Measurements from ENCODE around the gene ACAD9. TPM values are rescaled to one million over a fixed set of nuclear protein-coding genes. Genes with fewer than 3 reads are reported as not detected.
"Not testable (repeated sequence)": the region's sequence is repeated elsewhere in the genome, so short reads cannot be mapped to it uniquely, and the experiment has no call there.

Gene ACAD9
- total RNA-seq, 1 donor from 2014 or later: 44.1 TPM

DNA sequence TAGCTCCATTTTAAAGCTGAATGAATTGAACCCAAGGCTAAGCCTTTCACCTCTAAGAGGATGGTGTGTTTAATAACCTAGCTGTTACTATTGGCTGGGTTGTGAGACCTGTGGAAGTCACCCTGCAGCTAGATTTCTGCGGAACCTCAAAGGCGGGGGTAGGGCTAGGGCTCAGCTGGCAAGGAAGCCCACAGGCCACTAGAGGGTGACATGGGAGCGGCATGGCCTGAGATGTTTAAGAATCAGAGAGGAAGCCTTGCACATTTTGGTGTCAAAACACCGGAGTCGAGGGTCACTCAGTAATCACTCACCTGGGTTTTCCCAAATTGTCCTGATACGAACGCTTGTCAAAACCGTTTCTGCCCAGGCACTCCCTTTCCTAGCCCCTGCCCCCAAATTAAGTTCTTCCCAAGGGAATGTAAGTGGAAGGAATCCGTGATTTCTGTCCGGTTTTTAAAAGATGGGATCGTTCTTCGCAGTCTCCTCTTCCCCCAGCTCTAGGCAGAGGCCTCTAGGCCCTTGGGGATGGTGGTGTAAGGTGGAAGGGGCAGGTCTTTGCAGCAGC, 3.8 kb upstream of the ACAD9 start:
- DNase-seq: peak; percentile 67
- TF ChIP-seq, protein P1, sequence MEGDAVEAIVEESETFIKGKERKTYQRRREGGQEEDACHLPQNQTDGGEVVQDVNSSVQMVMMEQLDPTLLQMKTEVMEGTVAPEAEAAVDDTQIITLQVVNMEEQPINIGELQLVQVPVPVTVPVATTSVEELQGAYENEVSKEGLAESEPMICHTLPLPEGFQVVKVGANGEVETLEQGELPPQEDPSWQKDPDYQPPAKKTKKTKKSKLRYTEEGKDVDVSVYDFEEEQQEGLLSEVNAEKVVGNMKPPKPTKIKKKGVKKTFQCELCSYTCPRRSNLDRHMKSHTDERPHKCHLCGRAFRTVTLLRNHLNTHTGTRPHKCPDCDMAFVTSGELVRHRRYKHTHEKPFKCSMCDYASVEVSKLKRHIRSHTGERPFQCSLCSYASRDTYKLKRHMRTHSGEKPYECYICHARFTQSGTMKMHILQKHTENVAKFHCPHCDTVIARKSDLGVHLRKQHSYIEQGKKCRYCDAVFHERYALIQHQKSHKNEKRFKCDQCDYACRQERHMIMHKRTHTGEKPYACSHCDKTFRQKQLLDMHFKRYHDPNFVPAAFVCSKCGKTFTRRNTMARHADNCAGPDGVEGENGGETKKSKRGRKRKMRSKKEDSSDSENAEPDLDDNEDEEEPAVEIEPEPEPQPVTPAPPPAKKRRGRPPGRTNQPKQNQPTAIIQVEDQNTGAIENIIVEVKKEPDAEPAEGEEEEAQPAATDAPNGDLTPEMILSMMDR (IDR thresholded peaks at IDR 0.05; ENCODE audit: partially characterized antibody, unreplicated experiment): peak; percentile 29
- peak overlapping the region; percentile 78 for H3K27ac Mint-ChIP-seq (ENCODE audit: unreplicated experiment)
- peaks cover 14% of the 10 kb centered on the region for H3K27me3 Mint-ChIP-seq (ENCODE audit: unreplicated experiment)
- H3K36me3 Mint-ChIP-seq (ENCODE audit: unreplicated experiment): no peaks in the 10 kb centered on the region
- peak overlapping the region; percentile 60 for H3K4me3 Mint-ChIP-seq (ENCODE audit: unreplicated experiment)
- H3K4me1 Mint-ChIP-seq (ENCODE audit: low read depth, unreplicated experiment): peaks cover 39% of the 10 kb centered on the region
- peaks cover 29% of the 10 kb centered on the region for H3K9me3 Mint-ChIP-seq (ENCODE audit: unreplicated experiment)

DNA sequence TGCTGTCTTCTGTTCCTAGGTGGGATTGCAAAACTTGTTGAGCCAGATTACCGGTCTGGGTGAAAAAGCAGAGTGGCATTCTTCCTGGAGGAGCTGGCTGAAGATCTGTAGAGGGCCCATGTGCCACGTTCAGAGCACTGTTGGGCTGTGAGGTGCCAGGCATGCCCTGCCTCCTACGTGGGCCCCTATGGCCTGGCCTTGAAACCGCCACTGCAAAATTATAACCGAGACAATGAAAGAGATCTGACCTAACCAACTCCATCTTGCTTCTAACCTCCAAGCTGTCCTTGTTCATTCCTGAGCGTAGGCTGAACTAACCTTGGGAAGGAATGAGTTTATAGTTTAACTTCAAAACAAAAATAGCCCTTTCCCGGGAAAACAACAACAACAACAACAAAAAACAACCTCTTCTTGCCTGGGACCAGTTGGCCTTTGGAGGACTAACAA, 1.4 kb upstream of the ACAD9 start:
- Mint-ChIP-seq H3K4me1 (ENCODE audit: low read depth, unreplicated experiment) (peaks cover 49% of the 10 kb centered on the region), H3K4me3 (ENCODE audit: unreplicated experiment) (peak overlapping the region; percentile 95)

DNA sequence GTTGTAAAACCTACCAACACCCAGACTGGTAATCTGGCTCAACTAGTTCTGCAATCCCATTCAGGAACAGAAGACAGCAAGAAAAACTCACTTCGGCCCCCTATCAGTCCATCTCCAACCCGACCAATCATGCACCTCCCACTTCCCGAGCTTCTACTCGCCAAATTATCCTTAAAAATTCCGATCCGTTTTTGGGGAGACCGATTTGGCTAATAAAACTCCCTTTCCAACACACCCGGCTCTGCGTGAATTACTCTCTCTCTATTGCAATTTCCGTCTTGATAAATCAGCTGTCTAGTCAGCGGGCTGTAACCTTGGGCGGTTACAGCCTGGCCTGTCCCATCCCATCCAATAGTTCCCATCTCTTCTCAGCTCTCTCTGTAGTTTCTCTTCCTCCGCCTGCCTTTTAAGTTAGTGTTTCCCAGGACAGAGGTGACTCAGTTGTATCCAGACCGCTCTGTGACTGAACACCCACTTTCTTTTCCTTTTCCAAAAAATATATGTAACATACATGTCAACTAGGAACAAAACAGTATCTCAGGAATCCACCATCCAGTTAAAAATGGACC, 780 bp upstream of the ACAD9 start:
- H3K36me3 Mint-ChIP-seq (ENCODE audit: unreplicated experiment): peaks cover 3% of the 10 kb centered on the region
- TF ChIP-seq, protein P1 (IDR thresholded peaks at IDR 0.05; ENCODE audit: partially characterized antibody, unreplicated experiment): no peak
- H3K9me3 Mint-ChIP-seq (ENCODE audit: unreplicated experiment): peaks cover 31% of the 10 kb centered on the region
- H3K4me3 Mint-ChIP-seq (ENCODE audit: unreplicated experiment): peak overlapping the region; percentile 95
- H3K27me3 Mint-ChIP-seq (ENCODE audit: unreplicated experiment): peaks cover 14% of the 10 kb centered on the region
- H3K4me1 Mint-ChIP-seq (ENCODE audit: low read depth, unreplicated experiment): peaks cover 49% of the 10 kb centered on the region
- DNase-seq: no peak
- peak overlapping the region; percentile 95 for H3K27ac Mint-ChIP-seq (ENCODE audit: unreplicated experiment)

More for the DNA sequence above, 1.4 kb upstream of the ACAD9 start:
- H3K9me3 Mint-ChIP-seq (ENCODE audit: unreplicated experiment): peaks cover 31% of the 10 kb centered on the region
- TF ChIP-seq, protein P1 (IDR thresholded peaks at IDR 0.05; ENCODE audit: partially characterized antibody, unreplicated experiment): no peak
- H3K27me3 Mint-ChIP-seq (ENCODE audit: unreplicated experiment): peaks cover 14% of the 10 kb centered on the region
- H3K36me3 Mint-ChIP-seq (ENCODE audit: unreplicated experiment): peaks cover 3% of the 10 kb centered on the region
- H3K27ac Mint-ChIP-seq (ENCODE audit: unreplicated experiment): peak overlapping the region; percentile 95
- DNase-seq: no peak

DNA sequence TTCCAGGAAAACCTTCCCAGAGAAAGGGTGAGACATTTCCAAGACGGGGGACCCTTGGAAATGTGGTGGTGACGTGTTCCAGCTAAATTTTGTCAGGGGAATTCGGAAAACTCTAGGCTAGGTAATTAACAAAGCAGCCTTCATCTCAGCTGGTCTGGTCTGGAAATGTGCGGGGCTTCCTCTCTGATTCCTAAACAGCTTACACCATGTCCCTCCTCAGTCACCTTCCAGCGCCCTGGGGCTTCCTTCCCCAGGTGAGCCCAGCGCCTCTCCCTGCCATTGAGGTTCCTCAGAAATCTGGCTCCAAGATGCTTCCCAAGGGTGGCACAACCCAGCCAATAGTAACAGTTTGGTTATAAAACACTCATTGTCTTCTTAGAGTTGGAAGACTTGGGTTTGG, 571 bp downstream of the ACAD9 start:
- peaks cover 3% of the 10 kb centered on the region for H3K36me3 Mint-ChIP-seq (ENCODE audit: unreplicated experiment)
- H3K4me3 Mint-ChIP-seq (ENCODE audit: unreplicated experiment): peak overlapping the region; percentile 95
- H3K27ac Mint-ChIP-seq (ENCODE audit: unreplicated experiment): peak overlapping the region; percentile 91
- no peak for DNase-seq
- H3K9me3 Mint-ChIP-seq (ENCODE audit: unreplicated experiment): peaks cover 22% of the 10 kb centered on the region
- TF ChIP-seq, protein P1 (IDR thresholded peaks at IDR 0.05; ENCODE audit: partially characterized antibody, unreplicated experiment): no peak
- peaks cover 9% of the 10 kb centered on the region for H3K27me3 Mint-ChIP-seq (ENCODE audit: unreplicated experiment)
- H3K4me1 Mint-ChIP-seq (ENCODE audit: low read depth, unreplicated experiment): peaks cover 39% of the 10 kb centered on the region

DNA sequence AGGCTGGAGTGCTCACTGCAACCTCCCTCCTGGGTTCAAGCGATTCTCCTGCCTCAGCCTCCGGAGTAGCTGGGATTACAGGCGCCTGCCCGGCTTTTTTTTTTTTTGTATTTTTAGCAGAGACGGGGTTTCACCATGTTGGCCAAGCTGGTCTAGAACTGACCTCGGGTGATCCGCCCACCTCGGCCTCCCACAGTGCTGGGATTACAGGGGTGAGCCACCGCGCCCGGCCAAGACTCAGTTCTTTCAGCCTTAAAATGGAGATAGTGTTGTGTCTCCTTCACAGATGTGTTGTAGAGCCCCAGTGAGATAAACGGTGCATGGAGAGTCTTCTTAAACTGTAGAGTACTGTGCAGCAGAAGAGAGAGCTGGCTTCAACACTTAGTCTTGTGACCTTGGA, 1.0 kb downstream of the ACAD9 start:
- Mint-ChIP-seq H3K4me3 (ENCODE audit: unreplicated experiment) (peak overlapping the region; percentile 95), H3K4me1 (ENCODE audit: low read depth, unreplicated experiment) (peaks cover 35% of the 10 kb centered on the region), H3K9me3 (ENCODE audit: unreplicated experiment) (peaks cover 19% of the 10 kb centered on the region), H3K27ac (ENCODE audit: unreplicated experiment) (peak overlapping the region; percentile 91)
- H3K36me3 Mint-ChIP-seq (ENCODE audit: unreplicated experiment); H3K27me3 Mint-ChIP-seq (ENCODE audit: unreplicated experiment); DNase-seq: not testable (repeated sequence)
